HTERT RPE-1 (cell line): Measurements from ENCODE around the gene VIL1.

Experiments
- in situ Hi-C: fragments of 300-500 bp; cut with MboI; formaldehyde crosslinking; loops from 4 replicates; pipeline ENCODE4 v1.14.3; 2020; ENCODE audit warnings: low sequenced_read_pairs

The VIL1 gene

DNA sequence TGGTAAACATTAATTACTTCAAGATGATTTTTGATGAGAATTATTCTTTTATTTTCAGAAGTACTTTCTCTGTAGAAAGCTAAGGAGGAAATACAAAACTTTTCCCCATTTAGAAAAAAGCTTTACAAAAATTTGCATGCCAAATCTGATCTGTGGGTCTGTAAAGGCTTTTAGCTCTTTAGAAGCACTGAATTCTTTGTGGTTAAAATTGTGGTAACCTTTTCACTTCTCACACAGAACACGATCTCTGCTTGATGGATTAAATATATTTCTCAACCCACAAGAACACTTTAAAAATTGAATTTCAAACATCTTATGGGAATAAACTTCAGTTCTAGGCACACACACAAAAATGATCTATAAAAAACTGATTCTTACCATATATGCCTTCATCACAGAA lies 63.7 kb downstream of the VIL1 start:
- in situ Hi-C loops: no loop called here

DNA sequence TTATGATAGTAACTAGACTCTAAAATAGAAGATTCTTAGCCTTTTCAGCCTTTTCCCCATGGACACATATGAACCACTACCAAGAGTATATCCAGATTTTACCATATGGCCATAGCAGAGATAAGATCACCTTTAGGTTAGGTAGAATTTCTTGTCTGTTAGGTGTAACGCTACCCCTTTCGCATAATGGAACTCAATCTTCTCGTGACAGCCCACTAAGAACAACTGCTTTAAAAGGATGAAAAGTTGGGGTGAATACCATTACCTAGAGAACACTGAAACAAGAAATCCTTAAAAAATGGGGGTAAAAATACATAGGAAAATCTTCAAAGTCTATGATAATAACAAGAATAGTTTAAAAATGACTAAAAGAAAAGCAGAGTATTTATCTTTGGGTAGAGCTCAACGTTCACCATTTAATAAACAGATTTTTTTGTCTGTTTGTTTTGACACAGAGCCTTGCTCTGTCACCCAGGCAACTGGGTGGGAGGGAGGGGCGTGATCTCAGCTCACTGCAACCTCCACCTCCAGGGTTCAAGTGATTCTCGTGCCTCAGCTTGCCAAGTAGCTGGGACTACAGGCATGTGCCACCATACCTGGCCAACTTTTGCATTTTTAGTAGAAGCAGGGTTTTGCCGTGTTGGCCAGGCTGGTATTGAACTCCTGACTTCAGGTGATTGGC lies 67.2 kb downstream of the VIL1 start:
- in situ Hi-C loops: no loop called here

DNA sequence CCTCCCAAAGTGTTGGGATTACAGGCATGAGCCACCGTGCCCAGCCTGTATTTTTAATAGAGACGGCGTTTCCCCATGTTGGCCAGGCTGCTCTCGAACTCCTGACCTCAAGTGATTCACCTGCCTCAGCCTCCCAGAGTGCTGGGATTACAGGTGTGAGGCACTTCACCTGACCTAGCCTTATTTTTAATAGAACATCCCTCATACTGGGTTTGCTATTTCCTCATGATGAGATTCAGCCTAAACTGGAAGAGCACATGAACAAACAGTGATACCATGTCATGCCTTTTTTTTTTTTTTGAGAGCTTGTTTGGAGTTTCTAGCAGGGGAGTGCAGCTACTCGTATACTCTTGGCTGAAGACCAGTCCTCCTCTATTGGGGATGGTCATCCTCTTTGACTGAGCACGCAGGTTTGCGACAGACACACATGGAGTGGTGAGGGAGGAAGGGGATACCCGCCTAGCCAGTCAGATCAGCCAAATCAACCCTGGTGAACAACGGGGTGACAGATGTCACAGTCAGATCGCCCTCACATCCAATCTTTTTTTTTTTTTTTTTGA lies 81.7 kb downstream of the VIL1 start:
- in situ Hi-C loops: no loop called here

DNA sequence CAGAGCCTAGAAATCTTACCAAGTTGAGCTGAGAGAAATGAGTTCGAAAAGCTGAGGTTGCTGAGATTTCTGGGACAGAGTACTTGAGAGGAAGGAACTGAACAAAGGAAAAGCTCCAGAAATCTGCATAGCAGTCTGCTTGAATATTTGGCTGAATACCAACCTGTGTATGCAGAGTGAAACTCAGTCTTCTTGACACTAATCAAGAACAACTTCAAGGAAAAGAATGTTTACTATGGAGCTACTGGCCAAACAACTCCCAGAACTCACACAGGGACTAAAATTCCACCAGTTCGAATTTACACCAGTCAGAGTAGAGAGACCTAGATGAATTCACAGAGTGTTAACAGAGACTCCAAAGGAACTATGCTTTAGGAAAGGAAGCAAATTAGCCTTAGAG lies 82.7 kb downstream of the VIL1 start:
- in situ Hi-C loops: no loop called here
